GM21576 (cell line): ENCODE measurements around the gene POLR3H.

Source experiments
- ATAC-seq: cut with Tn5 transposase; IDR thresholded peaks from one replicate; pipeline ENCODE4 v1.9.1; 2021; ENCODE audit warnings: mild to moderate bottlenecking, moderate library complexity; ENCODE audit not compliant: unreplicated experiment

Gene POLR3H

GRCh38 chr22:41539146-41540005 lies 4.9 kb downstream of the POLR3H start:
- ATAC-seq = no peak

DNA sequence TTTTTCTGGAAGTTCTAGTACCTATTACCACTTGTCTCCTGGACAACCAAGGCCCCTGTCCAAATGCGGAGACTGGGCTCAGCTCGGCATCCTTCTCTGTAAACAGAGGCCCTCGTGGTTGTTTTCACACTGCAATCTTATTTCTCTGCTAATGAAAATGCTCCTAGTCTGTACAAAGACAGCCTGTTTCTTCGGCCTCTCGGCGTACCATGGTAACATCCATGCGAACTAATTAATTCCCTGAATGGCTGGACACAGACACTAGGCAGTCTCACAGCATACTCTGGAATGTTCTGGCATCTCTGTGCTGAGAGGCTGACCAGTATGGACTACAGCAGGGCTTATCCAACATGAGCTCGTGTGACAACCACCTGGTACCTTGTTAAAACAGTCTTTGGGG lies 5.7 kb downstream of the POLR3H start:
- no peak for ATAC-seq

DNA sequence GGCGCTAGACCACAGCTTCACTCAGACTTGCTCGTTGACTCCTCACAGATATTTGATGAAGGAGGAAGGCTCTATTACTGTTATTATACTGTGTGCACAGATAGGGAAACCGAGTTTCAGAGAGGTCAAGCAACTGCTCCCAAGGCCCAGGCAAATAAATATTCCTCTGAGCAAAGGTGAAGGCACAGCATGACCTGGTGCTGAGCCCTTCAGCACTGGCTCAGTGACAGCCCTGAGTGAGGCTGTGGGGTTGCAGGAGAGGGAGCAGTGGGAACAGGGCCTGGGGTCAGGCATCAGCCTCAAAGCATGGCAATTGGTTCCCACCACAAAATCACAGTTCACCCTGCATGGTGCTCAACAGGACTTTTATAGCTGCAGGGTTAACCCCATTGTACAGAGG lies 7.1 kb downstream of the POLR3H start:
- no peak for ATAC-seq

GRCh38 chr22:41535244-41535643 lies 9.0 kb downstream of the POLR3H start:
- no peak for ATAC-seq

DNA sequence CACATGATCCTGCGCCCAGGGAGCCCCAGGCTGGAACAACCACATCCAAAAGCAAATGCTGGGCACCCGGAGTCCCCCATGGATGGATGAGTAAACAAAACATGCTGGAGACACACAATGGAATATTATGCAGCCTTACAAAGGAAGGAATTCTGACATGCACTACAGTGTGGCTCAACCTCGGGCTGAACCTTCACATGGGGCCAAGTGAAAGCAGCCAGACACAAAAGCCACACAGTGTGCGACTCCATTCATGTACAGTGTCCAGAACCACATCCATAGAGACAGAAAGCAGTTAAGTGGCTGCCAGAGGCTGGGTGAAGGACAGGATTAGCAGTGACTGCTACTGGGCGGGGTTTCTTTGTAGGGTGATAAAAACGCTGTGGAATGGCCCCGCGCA lies 10.1 kb downstream of the POLR3H start:
- ATAC-seq = no peak

- ATAC-seq = no peak
Measured at GRCh38 chr22:41532908-41533825, 11.1 kb downstream of the POLR3H start.

DNA sequence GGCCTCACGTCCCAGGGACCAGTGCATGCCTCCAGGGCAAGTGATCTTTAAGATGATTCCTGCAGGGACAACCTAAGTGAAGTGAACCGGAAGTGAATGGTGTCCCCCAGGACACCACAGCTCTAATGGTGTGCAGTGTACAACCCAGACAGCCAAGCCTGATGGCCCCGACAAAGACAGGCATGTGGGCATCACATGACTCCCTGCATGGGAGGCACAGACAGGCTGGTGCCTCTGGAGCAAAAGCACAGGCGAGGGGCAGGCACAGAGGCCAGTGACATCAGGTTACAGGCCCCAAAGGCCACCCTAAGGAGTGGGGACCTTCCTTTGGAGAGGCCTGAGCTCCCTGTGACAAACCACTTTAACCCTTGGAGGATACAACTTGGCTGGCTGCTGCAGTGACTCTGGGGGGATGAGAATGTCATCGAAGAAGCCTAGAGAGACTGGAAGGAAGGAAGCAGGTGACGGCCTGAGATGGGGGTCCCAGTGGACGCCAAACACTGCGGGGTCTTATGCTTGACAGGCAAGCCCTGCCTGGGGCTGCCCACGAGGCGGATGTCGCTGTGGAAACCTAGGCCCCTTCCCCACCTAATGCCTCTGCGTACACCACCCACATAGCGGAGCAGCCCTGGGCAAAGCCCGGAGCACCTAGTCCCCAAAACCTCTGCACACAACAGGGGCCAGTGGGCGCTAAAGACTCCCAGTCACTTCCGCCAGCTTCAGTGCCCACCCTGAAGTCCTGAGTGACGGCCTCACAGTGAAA lies 12.4 kb downstream of the POLR3H start:
- no peak for ATAC-seq

DNA sequence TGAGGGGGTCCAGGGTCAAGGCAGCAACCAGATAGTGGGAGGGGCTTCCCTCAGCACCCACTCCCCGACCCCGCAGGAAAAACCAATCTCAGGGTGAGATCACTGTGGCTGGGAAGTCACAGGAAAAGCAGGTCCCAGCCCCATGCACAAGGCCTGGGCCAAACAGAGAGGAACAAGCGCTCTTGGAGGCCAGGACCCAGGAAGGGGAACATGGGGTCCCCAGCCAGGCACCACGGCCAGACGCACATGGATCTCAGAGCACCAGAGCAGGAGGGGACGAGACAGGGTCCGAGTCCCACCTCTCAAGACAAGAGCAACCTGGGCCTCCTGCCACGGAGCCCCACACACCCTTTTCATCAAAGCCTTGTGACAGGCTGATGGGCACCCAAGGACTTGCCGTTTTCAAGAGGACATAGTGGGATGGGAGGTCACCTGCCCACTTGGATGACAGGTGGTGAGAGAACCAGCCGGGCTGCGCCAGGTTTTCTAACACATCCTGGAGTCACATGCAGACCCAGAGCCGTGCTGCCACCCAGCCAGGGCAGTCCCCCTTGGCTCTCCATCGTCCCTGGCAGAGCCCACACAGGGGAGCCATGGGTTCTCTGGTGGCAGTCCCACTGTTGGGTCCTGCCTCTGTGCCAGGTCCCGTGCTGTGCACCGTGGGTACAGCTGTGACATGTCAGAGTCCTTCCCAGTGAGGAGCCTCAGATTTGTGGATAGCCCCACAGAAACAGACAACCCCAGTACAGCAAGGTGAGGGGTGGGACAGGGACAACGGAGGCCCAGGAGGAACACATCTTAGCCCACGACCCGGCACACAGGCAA lies 13.2 kb downstream of the POLR3H start:
- ATAC-seq = no peak

DNA sequence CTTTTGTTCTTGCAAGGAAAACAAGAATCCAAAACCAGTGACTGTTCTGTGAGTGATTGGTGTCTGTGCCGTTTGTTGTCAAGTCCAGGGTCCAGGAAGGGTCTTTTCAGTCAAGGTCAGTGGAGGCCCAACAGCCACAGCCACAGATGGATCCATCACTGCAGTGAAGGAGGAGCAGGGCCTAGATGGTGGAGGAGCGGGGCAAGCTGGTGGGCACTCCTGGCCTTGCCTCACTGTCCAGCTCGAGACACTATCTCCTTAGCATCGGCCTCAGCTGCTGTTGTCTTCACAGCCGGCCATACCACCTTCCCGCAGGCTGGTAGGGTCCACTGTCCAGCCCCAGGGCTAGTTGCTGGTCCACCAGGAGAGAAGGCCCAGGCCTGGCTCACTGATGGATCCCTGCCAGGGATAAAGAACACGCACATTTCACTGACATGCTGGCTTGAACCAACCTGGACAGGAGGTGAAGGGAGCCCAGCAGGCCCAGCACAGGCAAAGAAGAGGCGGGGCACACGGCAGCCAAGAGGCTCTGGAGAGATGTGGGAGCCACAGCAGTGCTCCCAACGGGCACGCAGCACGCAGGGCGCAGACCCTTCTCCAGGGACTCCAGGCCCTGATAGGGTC lies 15.2 kb downstream of the POLR3H start:
- no peak for ATAC-seq

GRCh38 chr22:41528132-41528766 lies 16.0 kb downstream of the POLR3H start:
- no peak for ATAC-seq

- ATAC-seq = no peak
Measured at GRCh38 chr22:41526830-41527799, 17.2 kb downstream of the POLR3H start.

- ATAC-seq = no peak
Measured at GRCh38 chr22:41526226-41526829, 17.9 kb downstream of the POLR3H start.

DNA sequence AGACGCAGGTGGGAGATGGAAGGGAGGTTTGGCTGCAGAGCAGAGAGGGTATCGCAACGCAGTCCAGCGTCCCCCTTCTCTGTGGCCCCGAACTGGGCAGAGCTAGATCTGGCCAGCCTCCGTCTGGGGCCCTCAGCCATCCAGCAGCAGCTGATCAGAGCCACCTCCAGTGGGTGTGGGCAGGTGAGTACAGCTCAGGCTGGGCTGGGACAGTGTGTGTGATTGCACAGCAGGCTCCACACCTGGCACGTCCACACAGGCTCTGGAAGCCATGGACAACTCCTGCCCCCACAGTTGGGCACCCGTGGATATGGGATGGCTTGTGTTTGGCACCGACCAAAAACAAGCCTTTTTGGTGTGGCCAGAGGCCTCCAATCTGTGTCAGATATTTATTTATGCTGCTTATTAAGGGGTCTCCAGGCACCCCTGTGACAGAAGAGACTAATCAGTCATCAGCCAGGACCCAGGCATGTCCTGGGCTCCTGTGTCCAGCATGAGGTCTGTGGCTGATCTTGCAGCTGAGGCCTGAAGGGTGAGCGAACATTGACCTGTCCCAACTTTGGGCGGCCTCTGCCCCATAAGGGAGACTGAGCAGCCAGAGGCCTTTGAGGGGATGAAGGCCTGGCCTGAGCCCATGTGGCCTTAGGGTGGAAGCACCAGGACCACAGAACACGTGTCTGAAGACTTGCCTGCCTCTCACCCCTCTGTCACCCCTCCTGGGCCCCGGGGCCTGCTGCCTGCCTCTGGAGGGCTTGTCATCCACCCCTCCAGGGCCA lies 18.6 kb downstream of the POLR3H start:
- no peak for ATAC-seq

GRCh38 chr22:41524809-41525449 lies 19.3 kb downstream of the POLR3H start:
- ATAC-seq = no peak

- ATAC-seq = no peak
Measured at GRCh38 chr22:41524251-41524661, 20.0 kb downstream of the POLR3H start.

- ATAC-seq = no peak
Measured at GRCh38 chr22:41523464-41524221, 20.6 kb downstream of the POLR3H start.
